ENCODE data around the gene ARRDC1.
"Not testable (repeated sequence)": the region's sequence is repeated elsewhere in the genome, so short reads cannot be mapped to it uniquely, and the experiment has no call there.

The ARRDC1 gene

DNA sequence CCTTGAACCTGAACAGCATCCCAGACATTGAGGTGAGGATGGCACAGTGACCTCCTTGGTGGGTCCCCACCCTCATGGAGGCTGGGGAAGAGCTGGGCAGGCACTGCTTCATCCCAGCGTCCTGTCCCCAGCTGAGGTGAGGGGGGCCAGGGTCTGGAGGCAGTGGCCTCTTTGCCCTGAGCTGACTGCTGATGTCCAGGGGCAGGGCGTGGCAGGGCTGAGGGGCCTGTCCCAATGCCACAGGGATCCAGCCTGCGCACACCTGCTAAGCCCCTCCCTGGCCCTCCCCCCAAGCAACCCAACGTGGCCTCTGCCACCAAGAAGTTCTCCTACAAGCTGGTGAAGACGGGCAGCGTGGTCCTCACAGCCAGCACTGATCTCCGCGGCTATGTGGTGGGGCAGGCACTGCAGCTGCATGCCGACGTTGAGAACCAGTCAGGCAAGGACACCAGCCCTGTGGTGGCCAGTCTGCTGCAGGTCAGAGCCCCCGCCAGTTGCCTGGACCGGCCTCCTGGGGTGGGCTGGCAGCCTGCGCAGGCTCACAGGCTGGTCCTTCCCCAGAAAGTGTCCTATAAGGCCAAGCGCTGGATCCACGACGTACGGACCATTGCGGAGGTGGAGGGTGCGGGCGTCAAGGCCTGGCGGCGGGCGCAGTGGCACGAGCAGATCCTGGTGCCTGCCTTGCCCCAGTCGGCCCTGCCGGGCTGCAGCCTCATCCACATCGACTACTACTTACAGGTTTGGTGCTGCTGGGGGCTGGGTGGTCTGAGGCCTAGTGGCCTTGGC lies 8.4 kb downstream of the ARRDC1 start:
- DNase-seq (ENCODE audit: low spot score) = no peak

DNA sequence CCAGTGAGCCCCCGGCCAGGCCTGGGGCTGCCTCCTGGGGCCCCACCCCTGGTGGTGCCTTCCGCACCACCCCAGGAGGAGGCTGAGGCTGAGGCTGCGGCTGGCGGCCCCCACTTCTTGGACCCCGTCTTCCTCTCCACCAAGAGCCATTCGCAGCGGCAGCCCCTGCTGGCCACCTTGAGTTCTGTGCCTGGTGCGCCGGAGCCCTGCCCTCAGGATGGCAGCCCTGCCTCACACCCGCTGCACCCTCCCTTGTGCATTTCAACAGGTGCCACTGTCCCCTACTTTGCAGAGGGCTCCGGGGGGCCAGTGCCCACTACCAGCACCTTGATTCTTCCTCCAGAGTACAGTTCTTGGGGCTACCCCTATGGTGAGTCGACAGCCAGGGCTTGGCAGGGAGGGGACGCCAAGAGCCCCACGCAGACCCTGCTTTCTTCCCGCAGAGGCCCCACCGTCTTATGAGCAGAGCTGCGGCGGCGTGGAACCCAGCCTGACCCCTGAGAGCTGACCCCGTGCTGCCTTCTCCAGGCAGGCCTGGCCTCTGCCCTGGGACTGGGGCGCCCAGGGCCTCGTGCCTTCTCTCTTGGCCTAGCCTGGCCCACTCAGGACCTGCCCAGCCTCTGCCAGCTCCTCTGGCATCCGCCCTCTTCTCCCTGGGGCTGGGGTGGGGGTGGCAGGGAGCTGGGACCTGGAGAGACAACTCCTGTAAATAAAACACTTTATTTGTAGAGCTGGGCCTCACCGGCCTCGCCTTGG lies 9.3 kb downstream of the ARRDC1 start:
- DNase-seq (ENCODE audit: low spot score) = no peak

DNA sequence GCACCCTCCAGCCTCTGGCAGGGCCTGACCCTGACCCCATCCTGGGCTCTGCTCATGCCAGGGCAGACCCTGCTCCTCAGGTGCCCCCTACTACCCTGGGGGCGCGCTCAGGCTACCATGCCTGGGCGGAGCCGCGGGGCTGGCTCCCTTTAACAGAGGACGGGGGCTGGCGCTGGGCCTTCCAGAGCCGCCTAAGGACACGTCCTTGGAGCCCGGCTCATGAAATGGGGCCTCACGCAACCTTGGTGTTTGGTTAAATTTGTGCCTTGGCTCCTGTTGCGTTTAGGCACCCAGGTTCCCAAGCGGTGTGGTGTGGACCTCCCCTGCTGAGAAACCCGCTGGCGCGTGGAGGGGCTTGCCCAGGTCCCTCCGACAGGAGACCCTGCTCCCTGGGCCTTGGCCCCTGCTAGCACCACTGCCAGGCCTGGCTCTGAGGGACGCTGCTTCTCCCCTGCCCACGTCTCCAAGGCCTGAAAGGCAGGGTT lies 9.9 kb downstream of the ARRDC1 start:
- no peak for DNase-seq (ENCODE audit: low spot score)

DNA sequence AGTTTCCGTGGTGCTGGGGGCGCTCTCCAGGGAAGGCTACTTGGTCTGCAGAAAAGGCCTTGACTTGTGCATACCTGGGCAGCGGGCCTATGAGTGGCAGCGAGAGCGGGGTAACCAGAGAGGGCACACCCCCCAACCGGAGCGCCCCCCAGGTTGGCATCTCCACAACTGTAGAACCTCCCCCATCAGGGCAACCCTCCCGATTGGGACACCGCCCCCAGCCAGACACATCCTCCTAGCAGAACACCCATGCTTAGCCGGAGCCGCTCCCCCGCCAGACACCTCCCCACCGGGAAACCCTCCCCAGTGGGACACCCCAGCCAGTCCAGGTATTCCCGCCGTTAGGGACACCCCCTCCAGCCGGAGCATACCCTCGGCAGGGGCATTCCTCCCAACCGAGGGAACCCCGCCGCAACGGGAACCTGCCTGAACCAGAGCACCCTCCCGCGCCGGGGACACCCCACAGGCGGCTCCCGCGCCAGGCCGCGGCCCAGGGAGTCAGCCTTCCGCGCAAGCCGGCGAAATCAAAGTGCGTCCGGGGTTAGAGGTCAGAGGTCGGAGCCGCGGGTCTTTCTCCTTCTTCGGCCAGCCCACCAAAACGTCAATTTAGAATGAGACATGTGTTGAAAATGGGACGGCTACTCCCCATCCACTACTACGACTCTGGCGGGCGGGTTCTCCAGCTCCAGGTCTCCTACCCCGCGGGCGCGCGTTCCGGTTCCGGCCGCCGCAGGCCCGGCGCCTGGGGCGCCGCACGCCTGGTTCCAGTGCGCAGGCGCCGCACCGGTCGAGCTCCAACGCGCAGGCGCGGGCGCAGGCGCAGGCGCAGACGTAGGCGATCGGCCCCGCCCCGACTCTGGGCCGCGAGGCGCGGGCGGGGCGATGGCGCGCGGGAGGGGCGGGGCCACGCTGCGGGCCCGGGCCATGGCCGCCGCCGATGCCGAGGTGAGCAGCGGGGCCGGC lies 12.9 kb downstream of the ARRDC1 start, which contains the start of gene EHMT1:
TSS of gene EHMT1 (plus strand) at position 901 of the 963 bp plus-strand sequence. CDS start at position 925, 24 bp downstream.
- peak; percentile 100 for DNase-seq (ENCODE audit: low spot score)

DNA sequence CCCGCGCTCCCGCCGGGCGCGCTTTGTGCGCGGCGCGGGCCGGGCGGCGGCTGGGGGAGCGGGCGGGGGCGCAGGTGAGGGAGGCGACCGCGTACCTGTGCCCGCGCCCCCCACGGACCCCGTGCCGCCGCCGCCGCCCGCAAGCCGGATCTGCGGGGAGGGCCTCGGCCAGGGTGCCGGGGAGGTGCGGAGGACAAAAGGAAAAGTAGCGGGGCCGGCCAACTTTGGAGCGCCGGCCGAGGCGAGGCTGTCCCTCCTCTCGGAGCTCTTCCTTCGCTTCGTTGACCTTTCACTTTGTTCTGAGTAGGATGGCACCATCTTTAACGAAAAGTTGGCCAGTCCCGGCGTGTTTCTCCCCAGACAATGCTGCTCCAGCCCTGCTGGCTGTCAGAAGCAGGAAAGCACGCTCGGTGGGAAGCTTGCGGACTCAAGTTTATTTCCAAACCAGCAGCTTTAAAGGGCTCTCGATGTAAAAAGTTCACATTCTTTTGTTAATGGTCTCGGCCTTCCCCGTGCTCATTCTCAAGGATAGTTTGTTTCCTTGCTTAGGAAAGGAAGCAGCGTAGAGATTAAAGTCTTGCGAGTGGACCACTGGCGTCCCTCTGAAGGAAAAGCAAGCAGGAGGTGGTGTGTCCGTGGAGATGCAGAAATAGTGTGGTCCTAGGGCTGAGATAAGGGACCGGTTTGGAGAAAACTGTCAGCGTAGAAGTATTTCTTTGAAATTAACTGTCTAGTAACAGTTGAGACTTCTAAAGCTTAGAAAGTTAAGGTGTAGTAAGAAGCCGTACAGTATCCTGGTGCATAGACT lies 14.0 kb downstream of the ARRDC1 start:
- DNase-seq (ENCODE audit: low spot score) = peak; percentile 65

DNA sequence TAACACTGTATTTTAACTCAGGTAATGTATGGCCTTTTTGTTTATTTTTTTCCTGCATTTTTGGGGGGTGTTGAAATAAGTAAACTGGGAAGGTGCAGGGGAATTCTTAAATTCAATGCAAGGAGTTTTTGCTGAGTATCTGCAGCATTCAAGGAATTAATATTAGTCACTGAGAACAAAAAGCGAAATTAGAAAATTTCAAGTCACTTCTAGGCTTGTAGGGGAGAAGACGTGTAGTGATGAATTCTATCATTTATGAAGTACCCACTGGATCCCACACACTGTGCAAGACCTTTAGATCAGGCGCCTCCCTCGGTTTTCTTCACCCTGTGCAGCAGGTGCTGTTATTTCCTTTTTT lies 14.5 kb downstream of the ARRDC1 start:
- DNase-seq (ENCODE audit: low spot score) = no peak

DNA sequence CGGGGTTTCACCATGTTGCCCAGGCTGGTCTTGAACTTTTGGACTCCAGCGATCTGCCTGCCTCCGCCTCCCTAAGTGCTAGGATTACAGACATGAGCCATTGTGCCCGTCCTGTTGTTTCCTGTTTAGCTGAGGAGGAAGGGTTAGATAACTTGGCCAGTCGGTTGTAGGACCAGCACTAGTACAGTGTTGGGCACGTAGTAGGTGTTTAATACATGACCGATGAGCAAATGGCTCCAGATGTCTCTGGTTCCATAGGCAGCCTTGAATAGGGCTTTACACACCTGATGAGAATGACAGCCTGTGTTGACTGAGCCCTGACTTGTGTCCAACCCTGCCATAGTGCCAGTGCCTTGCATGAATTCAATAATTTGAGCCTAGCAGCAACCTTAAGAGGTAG lies 15.1 kb downstream of the ARRDC1 start:
- no peak for DNase-seq (ENCODE audit: low spot score)

DNA sequence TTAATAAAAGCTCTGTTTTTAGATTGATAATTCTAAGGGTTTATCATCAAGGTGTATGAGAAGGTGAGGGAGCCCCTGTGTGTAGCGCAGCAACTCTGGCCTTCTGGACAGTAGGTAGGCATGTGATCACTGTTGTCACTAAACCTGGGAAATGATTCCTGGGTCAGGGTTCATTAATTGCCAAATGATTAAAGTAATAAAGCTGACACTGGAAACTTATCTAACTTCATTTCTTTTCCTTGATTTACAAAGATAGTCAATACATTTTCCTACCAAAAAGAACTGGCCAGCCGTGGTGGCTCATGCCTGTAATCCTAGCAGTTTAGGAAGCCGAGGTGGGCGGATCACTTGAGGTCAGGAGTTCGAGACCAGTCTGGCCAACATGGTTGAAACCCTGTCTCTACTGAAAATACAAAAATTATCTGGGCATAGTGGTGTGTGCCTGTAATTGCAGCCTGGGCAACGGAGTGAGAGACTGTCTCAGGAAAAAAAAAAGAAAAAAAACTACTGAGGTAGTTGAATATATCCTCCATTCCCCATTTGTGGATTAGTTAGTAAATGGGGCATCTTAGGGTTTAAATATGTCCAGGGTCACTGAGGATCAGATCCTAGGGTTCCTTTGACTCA lies 15.8 kb downstream of the ARRDC1 start:
- DNase-seq (ENCODE audit: low spot score) = no peak

DNA sequence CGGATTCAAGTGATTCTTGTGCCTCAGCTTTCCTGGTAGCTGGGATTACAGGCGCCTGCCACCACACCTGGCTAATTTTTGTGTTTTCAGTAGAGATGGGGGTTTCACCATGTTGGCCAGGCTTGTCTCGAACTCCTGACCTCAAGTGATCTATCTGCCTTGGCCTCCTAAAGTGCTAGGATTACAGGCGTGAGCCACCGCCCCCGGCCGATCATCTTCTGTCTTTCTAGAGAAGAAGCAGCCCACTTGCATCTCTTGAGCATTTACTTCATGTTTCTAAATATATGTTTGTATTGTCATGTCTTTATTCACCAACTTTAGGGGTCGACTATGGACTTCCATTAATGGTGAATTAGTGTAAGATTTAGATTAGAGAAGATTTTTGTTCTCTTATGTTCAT lies 16.7 kb downstream of the ARRDC1 start:
- not testable (repeated sequence) for DNase-seq (ENCODE audit: low spot score)

DNA sequence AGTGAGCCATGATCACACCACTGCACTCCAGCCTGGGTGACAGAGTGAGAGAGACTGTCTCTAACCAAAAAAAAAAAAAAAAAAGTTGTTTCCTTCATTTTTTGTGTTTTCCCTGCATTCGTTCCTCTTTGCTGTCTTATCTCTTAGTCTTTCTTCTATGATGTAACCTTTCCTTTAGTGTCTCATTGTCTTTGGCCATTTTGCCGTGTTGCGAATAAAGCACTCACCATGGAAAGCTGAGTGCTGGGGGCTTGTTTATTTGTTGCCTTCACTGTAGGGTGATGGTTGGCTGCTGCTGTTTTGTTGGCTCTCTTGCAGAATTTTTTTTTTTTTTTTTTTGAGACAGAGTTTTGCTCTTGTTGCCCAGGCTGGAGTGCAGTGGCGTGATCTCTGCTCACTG lies 21.0 kb downstream of the ARRDC1 start:
- DNase-seq (ENCODE audit: low spot score) = no peak

DNA sequence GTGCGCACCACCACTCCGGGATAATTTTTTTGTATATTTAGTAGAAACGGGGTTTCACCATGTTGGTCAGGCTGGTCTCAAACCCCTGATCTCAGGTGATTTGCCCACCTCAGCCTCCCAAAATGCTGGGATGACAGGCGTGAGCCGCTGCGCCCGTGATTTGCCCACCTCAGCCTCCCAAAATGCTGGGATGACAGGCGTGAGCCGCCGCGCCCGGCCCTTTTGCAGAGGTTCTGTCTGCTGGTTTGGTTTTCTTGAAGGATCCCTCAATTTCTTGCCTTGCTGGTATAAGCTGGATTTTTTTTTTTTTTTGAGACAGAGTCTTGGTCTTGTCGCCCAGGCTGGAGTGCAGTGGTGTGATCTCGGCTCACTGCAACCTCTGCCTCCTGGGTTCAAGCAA lies 21.9 kb downstream of the ARRDC1 start:
- not testable (repeated sequence) for DNase-seq (ENCODE audit: low spot score)

DNA sequence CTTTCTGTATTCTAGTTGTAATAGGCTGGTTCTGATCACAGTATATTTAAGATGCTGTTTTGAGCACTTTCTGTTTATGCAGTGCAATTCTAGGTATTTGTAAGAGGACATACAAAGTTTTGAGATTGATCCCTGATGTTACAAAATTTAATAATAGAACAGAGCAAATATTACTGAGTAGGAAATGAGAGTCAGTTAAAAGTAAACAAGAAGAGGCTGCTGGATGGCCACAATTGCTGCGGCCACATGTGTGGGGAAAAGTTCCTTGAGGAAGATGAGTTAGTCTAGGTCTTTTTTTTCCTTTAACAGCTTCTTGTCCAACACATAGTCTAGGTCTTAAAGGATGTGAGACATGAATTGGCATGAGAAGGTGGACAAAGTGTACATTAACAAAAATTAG lies 24.6 kb downstream of the ARRDC1 start:
- no peak for DNase-seq (ENCODE audit: low spot score)

DNA sequence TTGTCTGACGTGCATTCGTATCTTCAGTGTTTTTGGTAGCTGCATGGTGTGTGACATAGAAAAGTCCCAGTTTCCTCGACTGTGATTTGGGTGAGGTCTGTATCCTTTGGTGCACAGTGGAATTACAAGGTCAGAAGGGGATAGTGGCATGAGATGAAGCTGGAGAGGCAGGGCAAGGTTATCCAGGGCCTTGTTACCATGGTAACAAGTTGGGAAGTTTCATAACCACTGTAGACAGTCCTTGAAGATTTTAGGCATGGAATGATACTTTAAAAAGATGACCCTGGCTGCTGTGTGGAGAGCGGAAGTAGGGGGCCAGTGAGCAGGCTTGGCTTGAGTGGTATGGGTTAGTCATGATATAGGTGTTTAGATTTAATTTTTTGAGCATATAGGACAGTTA lies 25.2 kb downstream of the ARRDC1 start:
- DNase-seq (ENCODE audit: low spot score) = no peak

DNA sequence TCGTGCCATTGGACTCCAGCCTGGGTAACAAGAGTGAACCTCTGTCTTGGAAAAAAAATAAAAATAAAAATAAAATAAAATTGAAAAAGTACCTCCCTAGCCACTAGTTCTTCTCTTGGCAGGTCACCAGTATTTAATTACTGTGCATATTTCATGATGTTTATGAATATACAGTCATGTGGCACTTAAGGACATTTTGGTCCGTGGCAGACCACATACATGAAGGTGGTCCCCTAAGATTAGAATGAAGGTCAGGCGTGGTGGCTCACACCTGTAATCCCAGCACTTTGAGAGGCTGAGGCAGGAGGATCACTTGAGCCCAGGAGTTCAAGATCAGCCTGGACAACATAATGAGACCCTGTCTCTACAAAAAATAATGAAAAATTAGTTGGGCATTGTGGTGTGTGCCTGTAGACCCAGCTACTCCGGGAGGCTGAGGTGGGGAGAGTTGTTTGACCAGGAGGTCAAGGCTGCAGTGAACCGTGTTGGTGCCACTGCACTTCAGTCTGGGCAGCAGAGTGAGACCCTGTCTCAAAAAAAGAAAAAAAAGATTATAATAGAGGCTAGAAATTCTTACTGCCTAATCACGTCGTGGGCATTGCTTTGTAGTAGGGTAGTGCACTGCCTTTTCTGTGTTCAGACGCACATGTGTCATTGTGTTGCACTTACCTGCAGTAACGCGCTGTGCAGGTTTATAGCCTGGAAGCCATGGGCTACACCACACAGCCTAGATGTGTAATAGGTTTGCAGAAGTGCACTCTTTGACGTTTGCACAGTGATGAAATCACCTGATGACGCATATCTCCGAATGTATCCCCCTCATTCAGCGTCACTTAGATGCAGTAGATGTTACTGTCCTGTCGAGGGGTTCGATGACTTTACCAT lies 26.1 kb downstream of the ARRDC1 start:
- no peak for DNase-seq (ENCODE audit: low spot score)

DNA sequence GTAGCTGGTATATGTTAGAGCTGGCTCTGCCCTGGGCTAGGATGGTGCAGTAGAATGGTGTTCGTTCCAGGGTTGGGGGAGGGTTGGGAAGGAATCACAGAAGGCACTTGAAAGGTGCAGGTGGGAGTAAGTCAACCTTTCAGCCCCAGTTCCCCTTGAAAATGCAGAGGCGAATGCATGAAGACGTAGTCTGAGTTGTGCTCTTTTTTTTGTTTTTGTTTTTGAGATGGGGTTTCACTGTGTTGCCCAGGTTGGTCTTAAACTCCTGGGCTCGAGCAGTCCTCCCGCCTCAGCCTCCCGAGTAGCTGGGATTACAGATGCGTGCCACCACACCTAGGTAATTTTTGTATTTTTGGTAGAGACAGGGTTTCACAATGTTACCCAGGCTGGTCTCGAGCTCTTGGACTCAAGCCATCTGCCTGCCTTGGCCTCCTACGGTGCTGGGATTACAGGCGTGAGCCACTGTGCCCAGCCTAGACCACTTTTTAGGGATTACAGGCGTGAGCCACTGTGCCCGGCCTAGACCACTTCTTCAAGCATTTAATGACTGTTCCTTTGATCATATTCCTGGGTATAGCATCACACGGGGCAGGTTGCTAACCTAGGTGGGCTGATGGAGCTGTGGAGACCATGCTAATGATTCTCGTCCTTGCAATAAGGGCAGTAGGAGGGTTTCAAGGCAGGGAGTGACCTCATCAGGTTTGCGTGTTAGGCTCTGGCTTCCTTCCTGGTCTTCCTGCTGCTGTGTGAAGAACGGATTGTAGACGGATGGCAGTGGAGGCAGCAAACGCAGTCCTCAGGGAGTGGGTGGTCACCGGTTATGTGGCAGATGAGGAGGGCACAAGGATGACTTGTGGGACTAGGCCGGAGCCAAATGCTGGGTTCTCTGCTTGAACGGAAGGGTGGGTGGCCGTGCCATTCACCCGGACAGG lies 27.0 kb downstream of the ARRDC1 start:
- peak; percentile 67 for DNase-seq (ENCODE audit: low spot score)

DNA sequence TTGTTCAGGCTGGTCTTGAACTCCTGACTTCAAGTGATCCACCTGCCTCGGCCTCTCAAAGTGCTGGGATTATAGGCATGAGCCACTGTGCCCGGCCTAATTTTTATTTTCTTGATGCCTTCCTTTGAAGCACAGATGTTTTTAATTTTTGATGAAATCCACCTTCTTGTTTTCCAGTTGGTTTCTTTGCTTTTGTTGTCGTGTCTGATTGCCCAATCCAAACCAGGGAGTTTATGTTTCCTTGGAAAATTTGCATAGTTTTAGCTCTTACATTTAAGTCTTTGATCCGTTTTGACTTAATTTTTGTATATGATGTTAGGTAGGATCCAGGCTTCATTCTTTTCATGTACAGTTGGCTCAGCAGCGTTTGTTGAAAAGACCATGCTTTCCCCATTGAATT lies 28.5 kb downstream of the ARRDC1 start:
- DNase-seq (ENCODE audit: low spot score) = no peak

DNA sequence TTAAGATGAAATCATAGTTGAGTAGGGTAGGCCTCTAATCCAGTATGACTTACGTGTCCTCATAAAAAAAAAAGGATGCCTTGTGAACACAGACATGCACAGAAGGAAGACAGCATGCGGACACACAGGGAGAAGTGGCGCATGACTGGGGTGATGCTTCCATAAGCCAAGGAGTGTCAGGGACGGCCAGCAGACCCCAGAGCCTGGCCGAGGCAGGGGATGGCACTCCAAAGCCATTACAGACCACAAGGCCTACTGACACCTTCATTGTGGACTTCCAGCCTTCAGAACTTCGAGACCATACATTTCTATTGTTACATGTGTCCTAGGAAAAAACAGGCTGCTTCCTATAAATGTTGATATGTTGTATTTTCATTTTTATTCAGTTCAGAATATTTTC lies 33.2 kb downstream of the ARRDC1 start:
- no peak for DNase-seq (ENCODE audit: low spot score)

DNA sequence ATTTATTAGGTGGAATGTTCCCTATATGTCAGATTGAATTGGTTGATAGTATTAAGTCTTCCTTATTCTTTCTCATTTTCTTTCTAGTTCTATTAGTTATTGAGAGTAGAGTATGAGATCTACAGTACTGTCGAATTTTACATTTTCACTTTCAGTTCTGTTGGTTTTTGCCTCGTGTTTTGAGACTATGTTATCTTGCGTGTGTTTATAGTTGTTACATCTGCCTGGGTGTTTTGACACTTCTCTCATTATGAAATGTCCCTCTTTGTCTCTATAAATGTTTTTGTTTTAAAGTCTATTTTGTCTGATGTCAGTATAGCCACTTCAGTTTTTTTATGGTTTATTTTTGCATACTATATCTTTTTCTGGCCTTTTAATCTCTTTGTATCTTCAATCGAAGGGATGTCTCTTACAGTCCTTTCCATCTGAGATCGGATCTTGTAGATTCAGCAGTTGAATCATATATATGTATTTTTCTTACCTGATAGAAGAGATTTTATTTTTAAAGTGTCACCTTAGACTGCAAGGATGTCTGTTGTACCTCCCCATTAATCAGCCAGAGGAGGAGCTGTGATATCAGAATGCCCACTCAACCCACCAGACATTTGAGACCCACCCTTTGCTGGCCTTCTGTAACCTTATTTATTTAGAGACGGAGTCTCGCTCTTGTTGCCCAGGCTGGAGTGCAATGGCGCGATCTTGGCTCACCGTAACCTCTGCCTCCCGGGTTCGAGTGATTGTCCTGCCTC lies 34.0 kb downstream of the ARRDC1 start:
- DNase-seq (ENCODE audit: low spot score) = no peak
